ENCODE data around the gene FMN1.

The FMN1 gene

GRCh38 chr15:32888221-32888761, 306.2 kb downstream of the FMN1 start:
- Mint-ChIP-seq H3K36me3 (no peaks in the 10 kb centered on the region), H3K27me3 (no peaks in the 10 kb centered on the region), H3K4me3 (no peak overlapping the region), H3K9me3 (ENCODE audit: low read depth) (no peaks in the 10 kb centered on the region), H3K4me1 (ENCODE audit: low read depth) (no peaks in the 10 kb centered on the region), H3K27ac (no peak overlapping the region)

- Mint-ChIP-seq H3K36me3 (no peaks in the 10 kb centered on the region), H3K4me3 (no peak overlapping the region)
Observed at GRCh38 chr15:32887090-32887489, 307.4 kb downstream of the FMN1 start.

GRCh38 chr15:32886459-32886858, 308.1 kb downstream of the FMN1 start:
- no peaks in the 10 kb centered on the region for H3K36me3 Mint-ChIP-seq
- no peaks in the 10 kb centered on the region for H3K27me3 Mint-ChIP-seq
- H3K27ac Mint-ChIP-seq: no peak overlapping the region
- no peaks in the 10 kb centered on the region for H3K4me1 Mint-ChIP-seq (ENCODE audit: low read depth)
- H3K4me3 Mint-ChIP-seq: no peak overlapping the region
- H3K9me3 Mint-ChIP-seq (ENCODE audit: low read depth): no peaks in the 10 kb centered on the region

More at GRCh38 chr15:32887090-32887489, 307.4 kb downstream of the FMN1 start:
- Mint-ChIP-seq H3K9me3 (ENCODE audit: low read depth) (no peaks in the 10 kb centered on the region), H3K4me1 (ENCODE audit: low read depth) (no peaks in the 10 kb centered on the region), H3K27me3 (no peaks in the 10 kb centered on the region), H3K27ac (no peak overlapping the region)

GRCh38 chr15:32885713-32886112, 308.8 kb downstream of the FMN1 start:
- H3K9me3 Mint-ChIP-seq (ENCODE audit: low read depth): no peaks in the 10 kb centered on the region
- H3K27me3 Mint-ChIP-seq: no peaks in the 10 kb centered on the region
- no peak overlapping the region for H3K4me3 Mint-ChIP-seq

DNA sequence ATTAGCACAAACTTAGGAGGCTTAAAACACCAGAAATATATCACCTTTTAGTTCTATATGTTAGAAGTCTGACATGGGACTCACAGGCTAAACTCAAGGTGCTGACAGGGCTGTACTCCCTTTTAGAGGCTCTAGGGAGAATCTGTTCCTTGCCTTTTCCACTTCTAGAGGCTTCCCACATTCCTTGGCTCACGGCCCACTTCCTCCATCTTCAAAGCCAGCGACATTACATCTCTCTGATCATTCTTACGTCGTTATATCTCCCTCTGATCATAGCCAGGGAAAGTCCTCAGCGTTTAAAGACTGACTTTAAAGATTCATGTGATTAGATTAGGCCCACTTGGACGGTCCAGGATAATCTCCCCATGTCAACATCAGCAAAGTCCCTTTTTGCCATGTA, 310.4 kb downstream of the FMN1 start:
- Mint-ChIP-seq H3K27me3 (no peaks in the 10 kb centered on the region), H3K4me1 (ENCODE audit: low read depth) (no peaks in the 10 kb centered on the region), H3K36me3 (no peaks in the 10 kb centered on the region), H3K27ac (no peak overlapping the region), H3K4me3 (no peak overlapping the region), H3K9me3 (ENCODE audit: low read depth) (no peaks in the 10 kb centered on the region)

More at GRCh38 chr15:32885713-32886112, 308.8 kb downstream of the FMN1 start:
- H3K4me1 Mint-ChIP-seq (ENCODE audit: low read depth): no peaks in the 10 kb centered on the region
- no peaks in the 10 kb centered on the region for H3K36me3 Mint-ChIP-seq
- no peak overlapping the region for H3K27ac Mint-ChIP-seq

- Mint-ChIP-seq H3K36me3 (no peaks in the 10 kb centered on the region), H3K9me3 (ENCODE audit: low read depth) (no peaks in the 10 kb centered on the region), H3K27me3 (no peaks in the 10 kb centered on the region), H3K4me1 (ENCODE audit: low read depth) (no peaks in the 10 kb centered on the region), H3K4me3 (no peak overlapping the region), H3K27ac (no peak overlapping the region)
Observed at GRCh38 chr15:32882955-32883354, 311.6 kb downstream of the FMN1 start.

DNA sequence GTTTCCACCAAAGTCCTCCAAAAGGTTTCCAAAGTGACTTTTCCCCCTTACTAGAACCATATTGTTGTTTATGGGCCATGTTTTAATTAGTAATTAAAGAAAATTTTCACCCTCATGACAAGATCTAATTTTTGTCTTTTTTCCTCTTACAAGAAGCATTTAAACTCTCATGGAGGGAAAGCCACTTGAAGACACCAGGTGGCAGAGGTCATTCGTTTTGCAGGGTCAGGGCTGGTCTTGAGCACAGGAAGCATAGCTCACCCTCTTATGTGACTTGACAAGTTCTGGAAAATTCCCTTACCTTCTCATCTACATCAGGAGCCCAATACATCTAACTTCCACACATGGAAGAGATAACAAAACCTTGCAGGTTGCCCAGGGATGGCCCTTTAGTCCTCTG, 313.0 kb downstream of the FMN1 start:
- H3K4me1 Mint-ChIP-seq (ENCODE audit: low read depth): no peaks in the 10 kb centered on the region
- H3K36me3 Mint-ChIP-seq: no peaks in the 10 kb centered on the region
- H3K9me3 Mint-ChIP-seq (ENCODE audit: low read depth): no peaks in the 10 kb centered on the region
- no peak overlapping the region for H3K4me3 Mint-ChIP-seq
- no peak overlapping the region for H3K27ac Mint-ChIP-seq
- no peaks in the 10 kb centered on the region for H3K27me3 Mint-ChIP-seq

DNA sequence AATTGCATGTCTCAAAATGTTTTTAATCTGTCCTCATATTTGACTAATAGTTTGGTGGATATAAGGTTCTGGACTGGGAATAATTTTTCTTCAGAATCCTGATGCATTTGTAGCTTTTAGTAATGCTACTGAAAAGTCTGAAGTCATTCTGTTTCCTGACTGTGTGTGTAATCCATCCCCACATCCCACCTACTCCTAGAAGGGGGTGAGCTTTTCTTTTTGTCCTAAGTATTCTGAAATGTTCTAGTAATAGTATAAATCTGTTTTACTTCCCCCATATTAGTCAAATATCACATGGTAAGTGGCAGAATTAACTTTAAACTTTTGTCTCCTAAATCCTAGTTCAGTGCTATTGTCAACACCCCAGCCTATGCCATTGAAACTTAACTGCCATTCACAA, 313.9 kb downstream of the FMN1 start:
- Mint-ChIP-seq H3K4me3 (no peak overlapping the region), H3K9me3 (ENCODE audit: low read depth) (no peaks in the 10 kb centered on the region), H3K27me3 (no peaks in the 10 kb centered on the region), H3K4me1 (ENCODE audit: low read depth) (no peaks in the 10 kb centered on the region), H3K27ac (no peak overlapping the region), H3K36me3 (no peaks in the 10 kb centered on the region)

DNA sequence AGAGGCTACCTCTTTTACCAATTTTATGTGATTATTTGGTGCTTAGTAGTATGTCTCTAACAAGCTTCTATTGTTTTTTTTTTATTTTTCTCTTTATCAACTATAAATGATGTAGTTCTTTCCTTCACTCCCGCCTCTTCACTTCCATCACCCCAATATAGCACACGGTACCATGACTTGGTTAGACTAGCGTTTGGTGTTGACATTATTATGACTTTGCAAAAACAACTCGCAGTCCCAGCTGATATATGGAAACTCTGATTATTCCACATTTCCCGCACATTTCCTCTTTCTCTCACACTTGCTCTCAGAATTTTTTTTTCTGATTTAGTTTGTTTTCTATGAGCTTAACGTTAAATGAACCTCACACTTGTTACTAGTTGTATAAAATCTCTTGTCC, 314.5 kb downstream of the FMN1 start:
- H3K36me3 Mint-ChIP-seq: no peaks in the 10 kb centered on the region
- no peak overlapping the region for H3K4me3 Mint-ChIP-seq
- no peaks in the 10 kb centered on the region for H3K9me3 Mint-ChIP-seq (ENCODE audit: low read depth)
- H3K27ac Mint-ChIP-seq: no peak overlapping the region
- H3K27me3 Mint-ChIP-seq: no peaks in the 10 kb centered on the region
- no peaks in the 10 kb centered on the region for H3K4me1 Mint-ChIP-seq (ENCODE audit: low read depth)

GRCh38 chr15:32878869-32879805, 315.4 kb downstream of the FMN1 start:
- H3K4me3 Mint-ChIP-seq: no peak overlapping the region
- no peaks in the 10 kb centered on the region for H3K4me1 Mint-ChIP-seq (ENCODE audit: low read depth)
- H3K36me3 Mint-ChIP-seq: no peaks in the 10 kb centered on the region
- H3K27ac Mint-ChIP-seq: no peak overlapping the region
- H3K9me3 Mint-ChIP-seq (ENCODE audit: low read depth): no peaks in the 10 kb centered on the region
- H3K27me3 Mint-ChIP-seq: peaks cover 2% of the 10 kb centered on the region

GRCh38 chr15:32878342-32878741, 316.2 kb downstream of the FMN1 start:
- no peak overlapping the region for H3K27ac Mint-ChIP-seq
- H3K4me1 Mint-ChIP-seq (ENCODE audit: low read depth): no peaks in the 10 kb centered on the region
- no peak overlapping the region for H3K4me3 Mint-ChIP-seq
- no peaks in the 10 kb centered on the region for H3K36me3 Mint-ChIP-seq
- H3K9me3 Mint-ChIP-seq (ENCODE audit: low read depth): no peaks in the 10 kb centered on the region
- peaks cover 2% of the 10 kb centered on the region for H3K27me3 Mint-ChIP-seq

- Mint-ChIP-seq H3K9me3 (ENCODE audit: low read depth) (no peaks in the 10 kb centered on the region), H3K27me3 (peaks cover 2% of the 10 kb centered on the region), H3K4me3 (no peak overlapping the region), H3K4me1 (ENCODE audit: low read depth) (no peaks in the 10 kb centered on the region), H3K27ac (no peak overlapping the region), H3K36me3 (no peaks in the 10 kb centered on the region)
Observed at GRCh38 chr15:32877252-32878019, 317.1 kb downstream of the FMN1 start.

DNA sequence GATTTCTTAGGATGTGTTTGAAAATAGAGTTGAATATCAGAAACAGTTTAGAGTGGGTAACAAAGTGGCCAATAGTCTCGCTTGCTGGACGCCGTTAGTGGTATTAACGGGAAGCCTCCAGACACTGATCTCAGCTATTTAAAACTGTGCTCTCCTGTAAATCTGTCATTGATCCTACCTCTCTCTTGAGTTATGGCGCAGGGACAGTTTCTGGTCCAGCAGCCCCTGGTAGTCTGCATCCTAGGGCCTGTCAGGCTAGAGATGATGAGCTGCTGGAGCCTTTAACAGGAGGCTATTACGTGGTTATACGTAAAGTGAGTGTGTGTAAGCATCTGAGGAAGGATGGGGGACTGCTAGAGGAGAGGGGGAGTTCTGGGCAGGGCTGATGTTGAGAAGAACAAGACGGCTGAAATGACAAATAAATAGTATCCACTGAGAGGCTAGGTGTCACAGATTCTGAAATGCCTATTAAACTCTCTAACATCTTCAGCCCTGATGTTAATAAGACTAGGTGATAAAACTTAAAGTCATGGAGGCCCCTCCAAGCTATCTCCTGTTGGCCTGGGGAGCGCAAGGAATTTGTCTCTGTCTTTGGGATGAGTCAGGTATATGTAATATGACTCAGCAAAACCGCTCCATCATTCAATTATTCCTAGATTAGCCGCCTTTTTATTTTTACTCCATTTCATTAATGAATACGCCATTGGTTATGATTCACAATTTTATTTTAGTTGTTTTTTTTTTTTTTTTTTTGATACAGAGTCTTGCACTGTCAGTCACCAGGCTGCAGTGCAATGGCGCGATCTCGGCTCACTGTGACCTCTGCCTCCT, 321.0 kb downstream of the FMN1 start:
- Mint-ChIP-seq H3K9me3 (ENCODE audit: low read depth) (no peaks in the 10 kb centered on the region), H3K4me1 (ENCODE audit: low read depth) (no peaks in the 10 kb centered on the region), H3K36me3 (no peaks in the 10 kb centered on the region), H3K4me3 (no peak overlapping the region), H3K27ac (no peak overlapping the region), H3K27me3 (peaks cover 2% of the 10 kb centered on the region)

DNA sequence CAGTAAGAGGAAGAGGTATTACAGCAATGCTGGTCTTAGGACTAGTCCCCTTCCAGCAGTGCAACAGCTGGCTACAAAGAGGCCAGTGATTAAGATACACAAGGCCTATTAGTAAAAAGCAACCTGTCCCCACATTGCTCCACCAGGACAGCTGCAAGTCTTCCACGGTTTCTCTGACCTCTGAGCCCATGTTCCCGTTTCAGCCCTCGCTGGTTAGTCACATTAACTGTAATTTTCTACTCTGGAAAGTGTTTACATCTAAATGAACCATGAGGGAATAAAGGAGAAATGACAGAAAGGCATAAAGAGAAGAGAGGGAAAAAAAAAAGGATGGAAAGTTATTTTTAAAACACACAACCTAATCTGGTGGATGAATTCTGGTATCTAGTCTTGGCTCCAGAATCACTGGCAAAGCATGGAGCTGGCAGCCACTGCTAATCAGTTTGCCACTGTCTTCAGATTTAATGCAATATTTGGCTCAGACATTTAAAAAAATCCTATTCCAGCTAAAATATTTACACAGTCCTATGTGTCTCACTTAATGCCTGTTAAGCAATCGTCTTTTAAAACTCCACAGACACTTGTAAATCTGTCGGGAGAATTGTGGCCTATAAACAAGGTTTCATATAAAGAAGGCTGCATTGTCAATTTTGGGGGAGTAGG, 321.8 kb downstream of the FMN1 start:
- Mint-ChIP-seq H3K36me3 (no peaks in the 10 kb centered on the region), H3K9me3 (ENCODE audit: low read depth) (no peaks in the 10 kb centered on the region), H3K4me1 (ENCODE audit: low read depth) (no peaks in the 10 kb centered on the region), H3K27me3 (peaks cover 2% of the 10 kb centered on the region), H3K27ac (no peak overlapping the region), H3K4me3 (no peak overlapping the region)

Measured in activated naive CD8-positive, alpha-beta T cell (primary cell).